HT1080 (cell line): Measurements from ENCODE around the gene CNTNAP2. TPM values are rescaled to one million over a fixed set of nuclear protein-coding genes. Genes with fewer than 3 reads are reported as not detected.
"Not testable (repeated sequence)": the region's sequence is repeated elsewhere in the genome, so short reads cannot be mapped to it uniquely, and the experiment has no call there.

Experiments
- DNase-seq: peaks from one replicate; pipeline ENCODE4 v3.0.0-alpha.2; 2015; ENCODE audit warnings: low read depth
- total RNA-seq: library from RNA; depleted of rRNA; stranded (reverse); fragments of >200 nt; shearing (Covaris generic); gene quantifications from 2 replicates; pipeline ENCODE4 v1.2.3, GENCODE V29; 2014

The CNTNAP2 gene
- total RNA-seq, 1 experiment from 2014 or later, result not detected

DNA sequence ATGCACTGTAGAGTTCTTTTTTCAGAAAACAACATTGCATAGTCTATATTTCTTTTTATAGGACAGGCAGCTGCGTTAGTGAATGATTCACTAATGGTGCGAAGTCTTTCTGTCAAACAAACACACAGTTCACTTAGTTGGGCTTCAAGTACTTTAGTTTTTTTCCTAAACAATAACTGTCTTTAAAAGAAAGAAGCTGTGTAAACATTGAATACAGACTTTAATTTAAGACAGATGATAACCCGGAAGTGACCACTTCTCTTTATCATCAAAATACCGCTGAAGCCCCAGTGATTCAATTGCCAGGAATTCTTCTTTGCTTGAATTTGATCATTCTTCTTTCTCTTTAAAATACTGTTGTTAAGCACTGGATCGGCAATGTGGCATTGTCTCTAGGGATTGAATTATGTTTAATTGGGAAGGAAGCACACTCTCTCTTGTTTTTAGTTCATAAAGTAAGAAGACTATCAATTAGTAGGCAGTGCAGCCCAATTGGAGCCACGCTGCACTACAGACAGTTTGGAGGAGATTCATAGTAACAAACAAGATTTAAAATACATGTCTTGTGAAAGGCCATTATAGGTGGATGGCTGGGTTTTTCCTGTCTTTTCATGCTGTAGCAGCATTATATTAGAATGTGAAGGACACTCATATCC is 30.4 kb downstream of the CNTNAP2 start:
- DNase-seq, result peak; percentile 86

DNA sequence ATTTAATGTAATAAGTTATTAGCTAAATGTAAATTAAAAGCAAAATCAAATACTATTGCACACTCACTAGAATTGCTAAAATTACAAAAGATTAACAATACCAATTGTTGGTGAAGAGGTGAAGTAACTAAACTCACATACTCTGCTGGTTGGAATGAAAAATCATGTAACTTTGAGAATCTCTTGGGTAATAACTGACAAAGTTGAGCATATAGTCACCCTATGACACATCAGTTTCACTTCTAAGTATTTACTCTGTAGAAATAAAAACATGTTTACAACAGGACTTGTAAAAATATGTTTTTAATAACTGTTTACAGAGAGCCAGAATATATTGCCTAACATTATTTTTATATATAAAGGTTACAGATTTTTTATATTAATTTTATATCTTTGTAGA is 33.6 kb downstream of the CNTNAP2 start:
- peak; percentile 21 for DNase-seq

DNA sequence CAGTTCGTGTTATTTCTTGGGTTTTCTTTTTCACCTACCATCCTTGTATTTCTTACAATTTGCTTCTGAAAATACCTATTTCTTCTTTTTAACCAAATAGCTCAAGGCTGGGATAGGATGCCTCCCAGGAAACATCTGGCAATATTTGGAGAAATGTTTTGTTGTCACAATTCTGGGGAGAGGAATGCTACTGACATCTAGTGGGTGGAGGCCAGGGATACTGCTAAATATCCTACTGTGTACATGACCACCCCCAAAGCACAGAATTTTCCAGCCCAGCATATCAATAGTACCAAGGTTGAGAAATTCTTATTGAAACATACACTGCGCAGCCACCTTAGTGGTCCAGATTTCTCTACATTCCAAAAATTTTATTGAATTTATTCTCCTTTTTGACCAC is 55.5 kb downstream of the CNTNAP2 start:
- DNase-seq, result peak; percentile 7

DNA sequence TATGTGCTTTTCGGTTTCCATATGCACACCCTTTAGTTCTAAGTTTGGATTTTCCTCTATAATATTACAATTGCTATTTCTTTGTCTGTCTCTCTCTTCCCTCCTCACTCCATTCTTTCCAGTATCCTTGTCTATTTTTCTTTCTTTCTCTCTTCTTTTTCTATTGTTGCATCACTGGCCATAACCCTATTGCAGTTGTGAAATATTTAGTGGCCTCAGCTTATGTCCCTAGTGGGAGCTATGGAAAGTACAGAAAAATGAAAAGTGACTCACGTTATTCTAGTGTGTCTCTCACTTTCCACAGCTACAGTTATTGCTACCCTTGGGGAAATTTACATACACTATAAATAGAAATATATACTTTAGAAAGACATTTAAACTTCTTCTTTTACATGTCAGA is 59.1 kb downstream of the CNTNAP2 start:
- peak; percentile 14 for DNase-seq

DNA sequence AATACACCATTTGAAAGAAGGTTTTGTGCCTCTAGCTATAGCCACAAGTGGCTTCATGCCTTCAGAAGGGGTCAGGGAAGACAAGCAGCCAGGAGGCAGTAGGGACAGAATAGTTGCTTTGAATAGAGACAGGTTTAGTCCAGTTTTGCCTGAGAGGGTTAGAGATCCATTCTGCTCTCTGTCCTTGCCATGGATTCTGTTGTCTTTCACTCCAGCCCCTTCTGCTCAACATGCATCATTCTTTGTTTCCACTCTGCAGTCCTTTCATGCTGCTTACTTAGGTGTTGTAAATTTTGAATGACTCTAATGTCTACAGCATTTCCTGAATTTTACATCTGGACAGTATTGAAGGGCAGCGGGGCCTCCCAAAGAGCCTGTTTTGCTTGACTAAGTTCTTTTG is 60.3 kb downstream of the CNTNAP2 start:
- DNase-seq, result no peak

DNA sequence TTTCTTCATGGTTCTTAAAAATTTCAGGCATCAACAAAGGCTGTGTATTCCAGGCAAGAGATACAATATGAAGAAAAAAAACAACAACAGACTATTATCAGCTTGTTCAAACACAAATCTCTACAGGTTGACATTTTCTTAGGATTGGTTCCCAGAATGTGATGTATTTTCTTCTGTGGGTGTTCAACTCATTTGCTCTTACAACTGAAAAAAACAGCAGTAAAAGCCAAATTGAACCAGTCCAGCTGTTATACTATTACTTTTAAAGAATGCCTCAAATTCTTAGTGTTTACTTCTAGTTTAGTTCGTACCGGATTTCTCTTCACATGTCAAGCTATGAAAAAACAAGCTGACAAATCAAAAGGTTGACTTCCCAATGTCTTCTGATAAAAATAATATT is 60.7 kb downstream of the CNTNAP2 start:
- no peak for DNase-seq

DNA sequence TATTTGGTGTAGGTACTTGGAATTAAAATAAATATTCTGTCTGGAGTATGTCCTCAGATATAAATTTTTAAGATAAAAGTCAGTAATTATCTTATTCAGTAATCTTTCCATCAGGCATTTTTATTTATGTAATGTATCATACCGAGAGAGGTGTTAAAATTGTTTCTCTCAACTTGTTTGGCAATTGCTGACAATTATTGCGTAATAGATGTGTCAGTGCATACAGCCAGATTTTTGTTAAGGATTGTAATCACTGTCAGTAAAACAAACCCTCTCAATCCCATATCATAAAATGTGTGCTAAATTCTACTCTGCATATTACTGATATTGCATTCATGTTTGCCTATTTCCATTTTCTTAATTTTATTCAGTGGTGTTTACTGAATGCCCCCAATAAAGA is 69.2 kb downstream of the CNTNAP2 start:
- no peak for DNase-seq

DNA sequence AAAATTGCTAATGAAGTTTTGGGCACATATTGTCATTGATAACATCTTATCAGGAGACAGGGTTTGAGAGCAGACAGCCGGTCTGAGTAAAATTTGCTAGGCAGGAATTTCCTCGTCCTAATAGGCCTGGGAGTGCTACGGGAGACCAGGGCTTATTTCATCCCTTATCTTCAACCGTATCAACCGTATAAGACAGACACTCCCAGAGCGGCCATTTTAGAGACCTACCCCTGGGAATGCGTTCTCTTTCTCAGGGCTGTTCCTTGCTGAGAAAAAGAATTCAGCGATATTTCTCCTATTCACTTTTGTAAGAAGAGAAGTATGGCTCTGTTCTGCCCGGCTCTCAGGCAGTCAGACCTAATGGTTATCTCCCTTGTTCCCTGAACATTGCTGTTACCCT is 74.8 kb downstream of the CNTNAP2 start:
- not testable (repeated sequence) for DNase-seq

DNA sequence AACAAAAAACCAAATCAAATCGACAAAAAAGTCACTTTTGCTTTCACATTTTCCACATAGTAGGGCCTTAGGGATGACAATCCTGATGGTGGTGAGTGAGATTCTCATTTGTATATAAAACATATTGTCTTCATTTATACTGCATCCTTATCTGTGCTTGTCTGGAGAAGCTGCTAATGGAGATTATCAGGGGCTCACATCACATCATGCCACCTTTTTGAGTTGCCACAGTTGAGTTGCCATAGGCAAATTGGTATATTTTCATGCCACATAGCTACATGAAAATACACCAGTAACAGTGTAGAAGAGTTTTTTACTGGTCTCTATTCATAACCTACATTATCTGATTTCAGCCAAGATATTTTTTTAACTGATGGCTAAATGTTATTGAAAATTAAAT is 85.3 kb downstream of the CNTNAP2 start:
- no peak for DNase-seq

DNA sequence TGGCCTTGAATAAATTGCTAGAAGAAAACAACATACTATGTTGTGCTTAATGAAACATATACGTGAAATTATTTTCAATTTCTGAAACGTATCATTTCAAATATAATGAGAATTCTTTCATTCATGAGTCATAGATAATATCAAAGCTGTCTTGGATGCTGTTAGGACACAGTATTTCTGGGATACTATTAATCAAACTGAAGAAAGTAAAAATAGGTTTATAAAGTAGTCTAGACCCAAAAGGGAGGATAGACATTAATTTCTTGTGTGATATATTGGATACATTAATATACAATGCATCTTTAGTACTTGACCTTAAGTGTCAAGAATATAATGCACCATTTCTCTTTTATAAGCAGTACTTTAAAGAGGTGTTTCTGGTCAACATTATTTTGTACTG is 89.7 kb downstream of the CNTNAP2 start:
- no peak for DNase-seq

DNA sequence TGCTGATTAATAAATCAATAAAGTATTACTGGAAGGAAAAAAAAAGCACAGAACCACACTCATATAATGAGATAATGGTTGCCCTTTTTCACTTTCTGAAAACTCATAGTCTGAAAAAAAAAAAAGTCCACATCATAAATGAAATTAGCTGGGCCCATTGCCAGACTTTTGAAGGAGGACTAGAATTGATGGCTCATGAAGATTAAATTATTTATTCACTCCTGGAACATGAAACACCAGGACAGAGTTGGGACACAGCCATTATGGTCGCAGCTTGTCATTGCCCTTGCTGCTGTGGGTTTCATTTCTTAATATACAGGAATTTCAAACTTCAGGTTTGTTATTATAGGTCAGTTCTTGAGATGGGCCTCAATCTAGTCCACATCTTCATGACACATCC is 91.9 kb downstream of the CNTNAP2 start:
- no peak for DNase-seq

DNA sequence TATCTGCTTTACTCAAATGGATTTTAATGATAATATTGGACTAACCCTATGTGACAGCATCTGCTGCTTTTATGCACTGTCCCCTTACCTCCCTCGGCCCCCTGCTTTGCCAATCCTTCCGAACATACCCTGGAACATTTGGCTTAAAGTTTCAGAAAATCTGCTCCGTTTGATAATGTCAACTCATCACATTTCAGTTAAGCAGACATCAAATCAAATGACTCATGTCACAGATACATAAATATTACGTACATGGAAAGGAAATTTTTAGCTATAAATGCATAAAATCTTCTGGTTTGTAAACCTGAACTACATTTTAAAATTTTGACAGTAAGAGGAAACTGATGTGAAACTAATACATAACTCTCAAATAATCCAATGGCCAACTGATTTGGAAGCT is 98.2 kb downstream of the CNTNAP2 start:
- no peak for DNase-seq

DNA sequence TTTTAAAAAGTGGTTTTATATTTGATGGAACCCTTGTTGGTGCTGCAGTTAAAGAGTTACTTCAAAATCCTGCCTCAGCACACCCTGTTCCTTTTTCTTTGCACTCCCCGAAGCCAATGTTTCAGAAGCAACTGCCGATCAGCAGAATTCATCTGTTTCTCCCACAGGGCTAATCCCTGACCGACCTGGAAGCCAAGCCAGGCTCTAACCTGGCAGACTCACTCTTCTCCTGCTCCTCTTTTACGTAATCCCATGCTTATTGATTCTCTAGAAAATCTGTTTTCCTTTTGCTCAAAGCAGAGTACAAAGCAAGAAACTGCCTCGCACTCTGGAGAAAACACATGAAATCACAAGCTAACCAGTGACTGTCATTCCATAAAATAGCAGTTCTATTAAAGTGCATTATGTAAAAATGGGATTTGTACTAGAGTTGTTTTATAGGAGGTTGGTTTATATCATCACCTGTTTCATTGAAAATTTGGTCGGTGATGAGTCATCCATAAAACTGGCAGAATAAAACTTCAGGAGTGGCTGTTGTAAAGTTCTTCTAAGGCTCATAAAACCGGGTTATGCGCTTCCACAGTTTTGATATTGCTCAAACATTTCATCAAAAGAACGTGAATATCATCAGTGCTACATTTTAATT is 99.9 kb downstream of the CNTNAP2 start:
- DNase-seq, result peak; percentile 8

DNA sequence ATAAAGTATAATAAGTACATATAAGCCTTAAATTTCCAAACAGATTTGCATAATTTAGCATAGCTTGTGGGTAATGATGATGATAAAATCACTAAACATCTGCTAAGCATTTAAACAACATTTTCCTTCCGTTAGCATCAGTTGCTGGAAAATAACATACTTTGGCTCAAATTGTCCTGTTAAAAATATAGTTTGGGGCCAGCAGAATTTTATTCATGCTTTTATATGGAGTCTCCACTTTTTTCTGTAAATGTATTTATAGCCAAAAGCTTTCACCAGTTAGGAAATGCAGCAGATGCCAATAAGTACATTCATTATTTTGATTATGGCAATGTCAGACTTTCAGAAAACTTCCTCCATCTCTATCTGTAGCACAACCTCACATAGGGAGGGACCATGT is 107.2 kb downstream of the CNTNAP2 start:
- DNase-seq, result no peak

DNA sequence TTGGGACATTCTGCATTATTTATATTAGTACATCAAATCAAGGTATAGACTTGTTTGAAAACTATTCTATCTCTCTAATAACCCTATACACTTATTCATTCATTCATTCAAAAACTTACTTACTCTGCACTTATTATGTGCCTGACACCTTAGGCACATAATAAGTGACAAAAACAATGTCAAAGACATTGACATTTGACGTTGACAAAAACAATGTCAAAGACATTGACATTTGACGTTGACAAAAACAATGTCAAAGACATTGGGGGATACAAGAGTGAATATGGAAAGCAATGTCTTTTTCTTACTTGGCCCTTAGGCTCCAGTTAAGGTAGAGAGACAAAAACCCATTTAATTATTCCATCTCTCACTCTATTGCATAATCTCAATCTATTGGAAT is 116.0 kb downstream of the CNTNAP2 start:
- DNase-seq, result no peak

DNA sequence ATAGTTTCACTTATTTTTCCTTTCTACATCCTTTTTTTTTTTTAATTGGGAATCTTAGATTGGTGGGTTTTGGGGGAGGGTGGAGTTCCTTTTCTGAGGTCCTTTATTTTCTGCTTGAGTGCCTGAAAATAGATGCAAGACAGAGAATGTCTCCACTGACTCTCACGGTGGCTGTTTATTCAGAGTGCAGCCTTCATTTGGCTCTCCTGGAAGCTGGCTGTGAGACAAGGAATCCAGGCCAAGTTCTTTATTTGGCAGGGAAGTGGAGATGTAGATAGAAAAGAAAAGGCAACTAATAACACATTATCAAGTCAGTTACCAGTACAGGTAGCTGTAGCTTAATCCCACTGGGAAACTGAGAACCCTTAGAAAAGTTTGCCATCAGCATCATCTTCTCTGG is 118.6 kb downstream of the CNTNAP2 start:
- no peak for DNase-seq

DNA sequence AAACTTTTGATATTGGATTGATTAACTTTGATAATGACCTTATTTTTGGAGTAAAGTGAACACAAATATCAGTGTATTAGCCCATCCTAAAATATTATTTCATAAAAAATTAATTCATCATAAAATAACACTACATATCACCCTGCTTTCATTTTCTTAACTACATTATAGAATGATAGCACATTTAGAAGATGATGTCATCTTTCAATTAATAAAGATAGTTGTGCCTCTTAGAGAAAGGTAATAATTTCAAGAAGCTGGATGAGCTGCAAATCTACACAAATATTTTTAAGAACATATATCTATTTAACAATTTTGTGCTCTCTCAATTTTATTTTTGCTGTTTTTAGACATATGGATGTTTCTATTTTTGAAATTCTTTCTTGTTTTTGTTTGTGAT is 126.1 kb downstream of the CNTNAP2 start:
- no peak for DNase-seq

DNA sequence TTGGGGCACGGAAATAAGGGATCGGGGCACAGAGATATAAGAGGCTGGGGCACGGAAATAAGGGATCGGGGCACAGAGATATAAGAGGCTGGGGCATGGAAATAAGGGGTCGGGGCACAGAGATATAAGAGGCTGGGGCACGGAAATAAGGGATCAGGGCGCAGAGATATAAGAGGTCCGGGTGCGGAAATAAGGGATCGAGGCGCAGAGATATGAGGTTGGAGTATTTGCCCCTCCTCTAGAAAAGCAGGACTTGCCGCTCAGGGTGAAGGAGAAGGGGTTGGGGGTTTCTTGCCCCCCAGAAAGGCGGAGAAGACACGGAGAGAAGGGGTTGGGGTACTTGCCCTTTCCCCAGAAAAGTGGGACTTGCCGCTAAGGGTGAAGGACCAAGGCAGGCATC is 131.4 kb downstream of the CNTNAP2 start:
- peak; percentile 2 for DNase-seq

DNA sequence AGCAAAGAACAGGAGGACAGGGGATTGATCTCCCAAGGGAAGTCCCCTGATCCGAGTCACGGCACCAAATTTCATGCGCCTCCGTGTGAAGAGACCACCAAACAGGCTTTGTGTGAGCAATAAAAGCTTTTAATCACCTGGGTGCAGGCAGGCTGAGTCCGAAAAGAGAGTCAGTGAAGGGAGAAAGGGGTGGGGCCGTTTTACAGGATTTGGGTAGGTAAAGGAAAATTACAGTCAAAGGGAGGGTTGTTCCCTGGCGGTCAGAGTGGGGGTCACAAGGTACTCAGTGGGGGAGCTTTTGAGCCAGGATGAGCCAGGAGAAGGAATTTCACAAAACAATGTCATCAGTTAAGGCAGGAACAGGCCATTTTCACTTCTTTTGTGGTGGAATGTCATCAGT is 132.1 kb downstream of the CNTNAP2 start:
- not testable (repeated sequence) for DNase-seq

DNA sequence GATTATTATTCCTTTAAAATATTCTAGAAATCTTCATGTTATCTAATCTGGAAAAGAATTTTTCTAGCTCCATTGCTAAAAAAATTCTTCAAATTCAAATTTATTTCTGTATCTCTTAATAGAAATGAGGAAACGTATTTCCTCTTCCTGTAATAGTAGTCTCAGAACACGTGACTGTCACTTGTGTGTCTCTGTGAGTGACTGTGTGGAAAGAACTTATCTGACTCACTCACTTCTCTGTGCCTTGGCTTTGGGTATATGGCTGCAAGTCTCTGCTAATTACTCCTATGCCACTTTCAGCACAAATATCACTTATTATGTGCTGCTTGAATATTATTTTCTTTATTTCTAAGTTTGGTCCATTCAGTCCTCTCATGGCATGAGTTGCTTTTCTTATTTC is 132.7 kb downstream of the CNTNAP2 start:
- peak; percentile 30 for DNase-seq

DNA sequence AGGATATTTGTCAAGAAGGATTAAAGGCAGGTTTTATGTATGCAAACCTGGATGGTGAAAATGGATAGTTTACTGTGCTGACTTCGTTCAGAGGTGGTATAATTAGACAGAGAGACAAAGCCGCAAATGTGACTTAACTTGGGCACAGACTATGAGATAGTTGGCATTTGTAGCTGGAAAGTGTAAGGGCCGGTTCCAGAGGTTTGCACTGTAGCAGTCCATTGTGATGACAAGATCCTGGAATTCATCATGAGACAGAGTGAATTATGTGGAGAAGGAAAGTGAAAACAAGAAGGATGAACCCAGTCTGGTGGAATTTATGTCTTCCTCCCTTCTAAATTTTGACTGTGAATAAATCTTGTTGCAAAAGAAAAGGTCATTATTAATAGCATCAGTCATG is 139.0 kb downstream of the CNTNAP2 start:
- no peak for DNase-seq

DNA sequence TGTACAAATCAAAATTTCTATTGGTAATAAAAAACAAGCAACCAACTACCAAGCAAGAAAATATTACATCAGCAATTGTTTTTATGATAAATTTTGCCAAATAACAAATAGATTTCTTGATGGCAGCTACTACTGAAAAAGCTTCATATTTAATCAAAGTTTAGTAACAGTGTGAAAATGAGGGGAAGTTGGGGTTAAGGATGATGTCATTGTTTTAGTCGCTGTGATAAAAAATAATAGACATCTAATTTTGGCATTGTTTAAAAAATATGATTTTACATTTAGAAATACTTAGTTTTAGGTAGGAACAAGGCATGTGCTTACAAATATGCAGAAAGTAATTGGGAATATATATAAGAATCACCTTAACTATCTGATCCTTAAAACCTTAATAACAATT is 145.9 kb downstream of the CNTNAP2 start:
- DNase-seq, result no peak

DNA sequence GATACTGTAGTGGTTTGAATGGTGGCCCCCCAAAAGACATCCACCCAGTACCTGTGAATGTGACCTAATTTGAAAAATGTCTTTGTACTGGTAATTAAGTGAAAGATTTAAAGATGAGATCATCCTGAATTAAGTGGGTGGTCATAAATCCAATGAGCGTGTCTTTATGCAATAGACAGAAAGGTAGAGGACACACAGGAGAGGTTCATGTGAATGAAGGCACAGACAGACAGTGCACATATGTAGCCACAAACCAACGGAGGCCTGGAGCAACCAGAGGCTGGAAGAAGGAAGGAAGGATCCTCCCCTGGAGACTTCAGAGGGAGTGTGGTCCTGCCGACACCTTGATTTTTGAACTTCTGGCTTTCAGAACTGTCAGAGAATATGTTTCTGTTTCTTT is 160.3 kb downstream of the CNTNAP2 start:
- no peak for DNase-seq

DNA sequence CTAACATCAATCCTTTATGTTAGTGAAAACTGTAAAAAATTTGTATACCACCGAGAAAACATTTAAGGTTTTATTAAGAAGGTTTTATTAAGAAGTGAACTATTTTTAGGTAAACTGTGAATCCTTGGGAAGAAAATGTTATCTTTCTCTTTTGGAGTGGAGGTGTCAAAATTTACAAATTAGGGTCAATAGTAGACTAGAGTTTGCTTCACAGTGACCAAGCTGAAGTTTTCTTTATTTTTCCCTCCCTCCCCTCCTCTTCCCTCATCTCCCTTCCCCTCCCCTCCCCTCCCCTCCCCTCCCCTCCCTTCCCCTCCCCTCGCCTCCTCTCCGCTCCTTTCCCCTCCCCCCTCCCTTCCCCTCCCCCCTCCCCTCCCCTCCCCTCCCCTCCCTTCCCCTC is 168.8 kb downstream of the CNTNAP2 start:
- no peak for DNase-seq
